Measurements from ENCODE around the gene AEBP2.

Gene AEBP2

GRCh38 chr12:19432309-19433170 is 6.8 kb upstream of the AEBP2 start:
- no peak overlapping the region for H3K4me3 ChIP-seq (ENCODE audit: low read length)
- H3K9me3 ChIP-seq (ENCODE audit: insufficient read depth, low read length): no peaks in the 10 kb centered on the region
- peak overlapping the region; percentile 20 for H3K27ac ChIP-seq (ENCODE audit: low read length)
- no peaks in the 10 kb centered on the region for H3K27me3 ChIP-seq (ENCODE audit: low read depth, low read length)
- TF ChIP-seq CTCF (IDR thresholded peaks at IDR 0.05; ENCODE audit: low read depth, low read length) (no peak), EZH2phosphoT487 (IDR thresholded peaks at IDR 0.05; ENCODE audit: low read depth) (no peak)
- no peak overlapping the region for H3K9ac ChIP-seq (ENCODE audit: low read length)
- H4K20me1 ChIP-seq (ENCODE audit: insufficient read depth, low read length): no peaks in the 10 kb centered on the region
- peak overlapping the region; percentile 81 for H2AFZ ChIP-seq (ENCODE audit: low read depth, low read length)
- no peaks in the 10 kb centered on the region for H3K79me2 ChIP-seq (ENCODE audit: low read length)
- H3K4me1 ChIP-seq (ENCODE audit: low read length): peaks cover 9% of the 10 kb centered on the region
- no peaks in the 10 kb centered on the region for H3K36me3 ChIP-seq (replicated peaks; ENCODE audit: low read depth, low read length)
- H3K4me2 ChIP-seq (ENCODE audit: low read length): no peak overlapping the region

GRCh38 chr12:19434538-19434937 is 4.8 kb upstream of the AEBP2 start:
- no peak for TF ChIP-seq CTCF (IDR thresholded peaks at IDR 0.05; ENCODE audit: low read depth, low read length)
- no peak for TF ChIP-seq EZH2phosphoT487 (IDR thresholded peaks at IDR 0.05; ENCODE audit: low read depth)
- H3K4me2 ChIP-seq (ENCODE audit: low read length): no peak overlapping the region
- H4K20me1 ChIP-seq (ENCODE audit: insufficient read depth, low read length): no peaks in the 10 kb centered on the region
- no peak overlapping the region for H2AFZ ChIP-seq (ENCODE audit: low read depth, low read length)
- no peaks in the 10 kb centered on the region for H3K36me3 ChIP-seq (replicated peaks; ENCODE audit: low read depth, low read length)
- H3K4me3 ChIP-seq (ENCODE audit: low read length): no peak overlapping the region
- peaks cover 14% of the 10 kb centered on the region for H3K4me1 ChIP-seq (ENCODE audit: low read length)
- no peaks in the 10 kb centered on the region for H3K27me3 ChIP-seq (ENCODE audit: low read depth, low read length)
- no peak overlapping the region for H3K9ac ChIP-seq (ENCODE audit: low read length)
- no peak overlapping the region for H3K27ac ChIP-seq (ENCODE audit: low read length)
- no peaks in the 10 kb centered on the region for H3K9me3 ChIP-seq (ENCODE audit: insufficient read depth, low read length)
- H3K79me2 ChIP-seq (ENCODE audit: low read length): no peaks in the 10 kb centered on the region

GRCh38 chr12:19435831-19436497 is 3.3 kb upstream of the AEBP2 start:
- H3K4me1 ChIP-seq (ENCODE audit: low read length): peaks cover 14% of the 10 kb centered on the region

More at GRCh38 chr12:19435831-19436497, 3.3 kb upstream of the AEBP2 start:
- H3K9ac ChIP-seq (ENCODE audit: low read length): no peak overlapping the region
- peaks cover 3% of the 10 kb centered on the region; the same call in 1 of the 2 replicates for H4K20me1 ChIP-seq (ENCODE audit: insufficient read depth, low read length)
- H3K4me3 ChIP-seq (ENCODE audit: low read length): no peak overlapping the region
- no peak overlapping the region for H3K27ac ChIP-seq (ENCODE audit: low read length)
- TF ChIP-seq CTCF (IDR thresholded peaks at IDR 0.05; ENCODE audit: low read depth, low read length) (no peak), EZH2phosphoT487 (IDR thresholded peaks at IDR 0.05; ENCODE audit: low read depth) (no peak)
- H3K36me3 ChIP-seq (replicated peaks; ENCODE audit: low read depth, low read length): no peaks in the 10 kb centered on the region
- H3K79me2 ChIP-seq (ENCODE audit: low read length): peaks cover 13% of the 10 kb centered on the region
- H3K9me3 ChIP-seq (ENCODE audit: insufficient read depth, low read length): no peaks in the 10 kb centered on the region
- H3K4me2 ChIP-seq (ENCODE audit: low read length): no peak overlapping the region
- H3K27me3 ChIP-seq (ENCODE audit: low read depth, low read length): no peaks in the 10 kb centered on the region
- H2AFZ ChIP-seq (ENCODE audit: low read depth, low read length): no peak overlapping the region

Data from OCI-LY3 (cell line).